Suprapubic skin (tissue), 3 donors: Measurements from ENCODE around the gene HSD17B14.
"Not testable (repeated sequence)": the region's sequence is repeated elsewhere in the genome, so short reads cannot be mapped to it uniquely, and the experiment has no call there.

Source experiments
- POLR2A ChIP-seq, 2 donors: fragments of 450-650 bp; IDR thresholded peaks; one replicate each; pipeline ENCODE4 v1.6.1; 2017; ENCODE audit warnings: antibody characterized with exemption in 2 of 2, mild to moderate bottlenecking in 2 of 2, moderate library complexity in 2 of 2
- TF ChIP-seq, protein P1 (sequence below), 2 donors: fragments of 200-600 bp in 1 of 2; fragments of 450-650 bp in 1 of 2; sonication (generic) in 1 of 2; IDR thresholded peaks; one replicate each; pipeline ENCODE4 v1.5.1; 2016 to 2019; ENCODE audit warnings: antibody characterized with exemption in 2 of 2, mild to moderate bottlenecking in 1 of 2, moderate library complexity in 1 of 2

DNA sequence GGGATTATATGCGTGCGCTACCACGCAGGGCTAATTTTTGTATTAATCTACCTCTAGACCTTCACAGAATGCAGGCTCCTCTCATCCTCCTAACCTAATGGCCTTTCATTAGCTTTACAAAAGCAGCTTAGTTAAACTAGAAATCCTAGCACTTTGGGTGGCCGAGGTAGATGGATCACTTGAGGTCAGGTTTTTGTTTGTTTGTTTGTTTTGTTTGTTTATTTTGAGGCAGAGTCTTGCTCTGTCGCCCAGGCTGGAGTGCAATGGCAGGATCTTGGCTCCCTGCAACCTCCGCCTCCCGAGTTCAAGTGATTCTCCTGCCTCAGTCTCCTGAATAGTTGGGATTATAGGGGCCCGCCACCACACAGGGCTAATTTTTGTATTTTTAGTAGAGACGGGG lies 43.4 kb upstream of the HSD17B14 start:
- not testable (repeated sequence) for TF ChIP-seq POLR2A (IDR thresholded peaks at IDR 0.05)
- TF ChIP-seq, protein P1, sequence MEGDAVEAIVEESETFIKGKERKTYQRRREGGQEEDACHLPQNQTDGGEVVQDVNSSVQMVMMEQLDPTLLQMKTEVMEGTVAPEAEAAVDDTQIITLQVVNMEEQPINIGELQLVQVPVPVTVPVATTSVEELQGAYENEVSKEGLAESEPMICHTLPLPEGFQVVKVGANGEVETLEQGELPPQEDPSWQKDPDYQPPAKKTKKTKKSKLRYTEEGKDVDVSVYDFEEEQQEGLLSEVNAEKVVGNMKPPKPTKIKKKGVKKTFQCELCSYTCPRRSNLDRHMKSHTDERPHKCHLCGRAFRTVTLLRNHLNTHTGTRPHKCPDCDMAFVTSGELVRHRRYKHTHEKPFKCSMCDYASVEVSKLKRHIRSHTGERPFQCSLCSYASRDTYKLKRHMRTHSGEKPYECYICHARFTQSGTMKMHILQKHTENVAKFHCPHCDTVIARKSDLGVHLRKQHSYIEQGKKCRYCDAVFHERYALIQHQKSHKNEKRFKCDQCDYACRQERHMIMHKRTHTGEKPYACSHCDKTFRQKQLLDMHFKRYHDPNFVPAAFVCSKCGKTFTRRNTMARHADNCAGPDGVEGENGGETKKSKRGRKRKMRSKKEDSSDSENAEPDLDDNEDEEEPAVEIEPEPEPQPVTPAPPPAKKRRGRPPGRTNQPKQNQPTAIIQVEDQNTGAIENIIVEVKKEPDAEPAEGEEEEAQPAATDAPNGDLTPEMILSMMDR (IDR thresholded peaks at IDR 0.05), result not testable (repeated sequence)
